ENCODE measurements around the gene RORB.

Gene RORB

GRCh38 chr9:74663439-74663838 is 166.3 kb downstream of the RORB start:
- Histone ChIP-seq H3K9ac (ENCODE audit: low read length) (no peak overlapping the region), H3K18ac (ENCODE audit: low read length) (no peak overlapping the region), H2BK15ac (replicated peaks; ENCODE audit: low read depth) (no peak overlapping the region), H4K5ac (ENCODE audit: low read length) (no peak overlapping the region), H2AK5ac (ENCODE audit: low read length) (no peak overlapping the region), H3K23ac (ENCODE audit: low read length) (no peak overlapping the region), H3K27ac (ENCODE audit: low read depth, low read length) (no peak overlapping the region), H3K56ac (ENCODE audit: low read length) (no peak overlapping the region), H2BK5ac (ENCODE audit: low read length) (no peak overlapping the region), H4K8ac (ENCODE audit: low read depth, low read length) (no peak overlapping the region), H2BK120ac (ENCODE audit: low read depth, low read length) (no peak overlapping the region), H3K79me1 (ENCODE audit: low read length) (no peaks in the 10 kb centered on the region), H3K4me1 (ENCODE audit: control insufficient read depth, low read depth, low read length) (no peaks in the 10 kb centered on the region), H3K36me3 (ENCODE audit: control insufficient read depth, insufficient read depth, low read length) (no peaks in the 10 kb centered on the region), H3K4ac (ENCODE audit: low read depth, low read length) (no peak overlapping the region), H3K4me2 (ENCODE audit: low read length) (no peak overlapping the region), H3K27me3 (ENCODE audit: insufficient read depth, low read length, poor library complexity) (no peaks in the 10 kb centered on the region), H3K4me3 (ENCODE audit: low read length) (no peak overlapping the region), H3K79me2 (ENCODE audit: control insufficient read depth, insufficient read depth, low read length) (no peaks in the 10 kb centered on the region)
- DNase-seq, result peak; percentile 8
- WGBS (ENCODE audit: extremely low coverage, insufficient coverage, low lambda C conversion rate), result no CpG with 5 or more reads among the region's 1 CpG

- Histone ChIP-seq H3K4ac (ENCODE audit: low read depth, low read length) (no peak overlapping the region), H3K4me1 (ENCODE audit: control insufficient read depth, low read depth, low read length) (peaks cover 2% of the 10 kb centered on the region), H3K9ac (ENCODE audit: low read length) (no peak overlapping the region), H3K79me2 (ENCODE audit: control insufficient read depth, insufficient read depth, low read length) (no peaks in the 10 kb centered on the region), H3K56ac (ENCODE audit: low read length) (no peak overlapping the region), H3K23ac (ENCODE audit: low read length) (no peak overlapping the region), H4K8ac (ENCODE audit: low read depth, low read length) (no peak overlapping the region), H3K27me3 (ENCODE audit: insufficient read depth, low read length, poor library complexity) (no peaks in the 10 kb centered on the region), H2BK15ac (replicated peaks; ENCODE audit: low read depth) (no peak overlapping the region), H2AK5ac (ENCODE audit: low read length) (no peak overlapping the region), H3K4me2 (ENCODE audit: low read length) (no peak overlapping the region), H3K4me3 (ENCODE audit: low read length) (no peak overlapping the region), H2BK120ac (ENCODE audit: low read depth, low read length) (no peak overlapping the region), H3K27ac (ENCODE audit: low read depth, low read length) (no peak overlapping the region), H3K36me3 (ENCODE audit: control insufficient read depth, insufficient read depth, low read length) (no peaks in the 10 kb centered on the region), H4K5ac (ENCODE audit: low read length) (no peak overlapping the region), H2BK5ac (ENCODE audit: low read length) (no peak overlapping the region), H3K79me1 (ENCODE audit: low read length) (no peaks in the 10 kb centered on the region), H3K18ac (ENCODE audit: low read length) (no peak overlapping the region)
- no CpG with 5 or more reads among the region's 4 CpGs for WGBS (ENCODE audit: extremely low coverage, insufficient coverage, low lambda C conversion rate)
- DNase-seq, result no peak
Measured at GRCh38 chr9:74666625-74667316, 169.6 kb downstream of the RORB start.

GRCh38 chr9:74672237-74672636 is 175.1 kb downstream of the RORB start:
- H4K8ac ChIP-seq (ENCODE audit: low read depth, low read length), result no peak overlapping the region
- no peak overlapping the region for H3K9ac ChIP-seq (ENCODE audit: low read length)
- no peaks in the 10 kb centered on the region for H3K27me3 ChIP-seq (ENCODE audit: insufficient read depth, low read length, poor library complexity)
- H3K4me1 ChIP-seq (ENCODE audit: control insufficient read depth, low read depth, low read length), result peaks cover 2% of the 10 kb centered on the region
- no peak overlapping the region for H3K56ac ChIP-seq (ENCODE audit: low read length)
- WGBS (ENCODE audit: extremely low coverage, insufficient coverage, low lambda C conversion rate), result no CpG with 5 or more reads among the region's 2 CpGs
- H2BK120ac ChIP-seq (ENCODE audit: low read depth, low read length), result no peak overlapping the region
- H2BK5ac ChIP-seq (ENCODE audit: low read length), result no peak overlapping the region
- no peak overlapping the region for H4K5ac ChIP-seq (ENCODE audit: low read length)
- no peaks in the 10 kb centered on the region for H3K79me2 ChIP-seq (ENCODE audit: control insufficient read depth, insufficient read depth, low read length)
- H3K18ac ChIP-seq (ENCODE audit: low read length), result no peak overlapping the region
- H2AK5ac ChIP-seq (ENCODE audit: low read length), result no peak overlapping the region
- no peak overlapping the region for H3K4me3 ChIP-seq (ENCODE audit: low read length)
- no peak overlapping the region for H3K27ac ChIP-seq (ENCODE audit: low read depth, low read length)
- peak; percentile 45 for DNase-seq
- H2BK15ac ChIP-seq (replicated peaks; ENCODE audit: low read depth), result no peak overlapping the region
- no peak overlapping the region for H3K4me2 ChIP-seq (ENCODE audit: low read length)
- no peak overlapping the region for H3K4ac ChIP-seq (ENCODE audit: low read depth, low read length)
- no peaks in the 10 kb centered on the region for H3K36me3 ChIP-seq (ENCODE audit: control insufficient read depth, insufficient read depth, low read length)
- no peak overlapping the region for H3K23ac ChIP-seq (ENCODE audit: low read length)
- no peaks in the 10 kb centered on the region for H3K79me1 ChIP-seq (ENCODE audit: low read length)

GRCh38 chr9:74674077-74674476 is 176.9 kb downstream of the RORB start:
- H3K27me3 ChIP-seq (ENCODE audit: insufficient read depth, low read length, poor library complexity), result no peaks in the 10 kb centered on the region
- H3K18ac ChIP-seq (ENCODE audit: low read length), result no peak overlapping the region
- peaks cover 2% of the 10 kb centered on the region for H3K4me1 ChIP-seq (ENCODE audit: control insufficient read depth, low read depth, low read length)
- H2BK5ac ChIP-seq (ENCODE audit: low read length), result no peak overlapping the region
- no peak overlapping the region for H3K4me2 ChIP-seq (ENCODE audit: low read length)
- no peak overlapping the region for H3K4ac ChIP-seq (ENCODE audit: low read depth, low read length)
- H3K4me3 ChIP-seq (ENCODE audit: low read length), result no peak overlapping the region
- no peak overlapping the region for H2AK5ac ChIP-seq (ENCODE audit: low read length)
- no peaks in the 10 kb centered on the region for H3K79me2 ChIP-seq (ENCODE audit: control insufficient read depth, insufficient read depth, low read length)
- no peak overlapping the region for H3K27ac ChIP-seq (ENCODE audit: low read depth, low read length)
- DNase-seq, result no peak
- no peak overlapping the region for H4K5ac ChIP-seq (ENCODE audit: low read length)
- no peak overlapping the region for H3K9ac ChIP-seq (ENCODE audit: low read length)
- no peak overlapping the region for H2BK120ac ChIP-seq (ENCODE audit: low read depth, low read length)
- WGBS (ENCODE audit: extremely low coverage, insufficient coverage, low lambda C conversion rate), result no CpG with 5 or more reads among the region's 6 CpGs
- H3K36me3 ChIP-seq (ENCODE audit: control insufficient read depth, insufficient read depth, low read length), result no peaks in the 10 kb centered on the region
- H3K23ac ChIP-seq (ENCODE audit: low read length), result no peak overlapping the region
- H3K79me1 ChIP-seq (ENCODE audit: low read length), result no peaks in the 10 kb centered on the region
- H4K8ac ChIP-seq (ENCODE audit: low read depth, low read length), result no peak overlapping the region
- no peak overlapping the region for H3K56ac ChIP-seq (ENCODE audit: low read length)
- H2BK15ac ChIP-seq (replicated peaks; ENCODE audit: low read depth), result no peak overlapping the region

- Histone ChIP-seq H3K4me1 (ENCODE audit: control insufficient read depth, low read depth, low read length) (no peaks in the 10 kb centered on the region), H3K79me1 (ENCODE audit: low read length) (no peaks in the 10 kb centered on the region), H3K9ac (ENCODE audit: low read length) (no peak overlapping the region), H3K18ac (ENCODE audit: low read length) (no peak overlapping the region), H2BK5ac (ENCODE audit: low read length) (no peak overlapping the region), H3K79me2 (ENCODE audit: control insufficient read depth, insufficient read depth, low read length) (no peaks in the 10 kb centered on the region), H3K36me3 (ENCODE audit: control insufficient read depth, insufficient read depth, low read length) (no peaks in the 10 kb centered on the region), H3K23ac (ENCODE audit: low read length) (no peak overlapping the region), H4K8ac (ENCODE audit: low read depth, low read length) (no peak overlapping the region), H3K27ac (ENCODE audit: low read depth, low read length) (no peak overlapping the region), H2AK5ac (ENCODE audit: low read length) (no peak overlapping the region), H2BK120ac (ENCODE audit: low read depth, low read length) (no peak overlapping the region), H3K27me3 (ENCODE audit: insufficient read depth, low read length, poor library complexity) (no peaks in the 10 kb centered on the region), H2BK15ac (replicated peaks; ENCODE audit: low read depth) (no peak overlapping the region), H3K56ac (ENCODE audit: low read length) (no peak overlapping the region), H3K4me2 (ENCODE audit: low read length) (no peak overlapping the region), H4K5ac (ENCODE audit: low read length) (no peak overlapping the region), H3K4me3 (ENCODE audit: low read length) (no peak overlapping the region), H3K4ac (ENCODE audit: low read depth, low read length) (no peak overlapping the region)
- no peak for DNase-seq
- WGBS (ENCODE audit: extremely low coverage, insufficient coverage, low lambda C conversion rate), result no CpG with 5 or more reads among the region's 3 CpGs
Measured at GRCh38 chr9:74681906-74682305, 184.8 kb downstream of the RORB start.

GRCh38 chr9:74683322-74683721 is 186.2 kb downstream of the RORB start:
- no peak overlapping the region for H2AK5ac ChIP-seq (ENCODE audit: low read length)
- H3K27ac ChIP-seq (ENCODE audit: low read depth, low read length), result no peak overlapping the region
- H4K5ac ChIP-seq (ENCODE audit: low read length), result no peak overlapping the region
- no peaks in the 10 kb centered on the region for H3K4me1 ChIP-seq (ENCODE audit: control insufficient read depth, low read depth, low read length)
- H3K4me3 ChIP-seq (ENCODE audit: low read length), result no peak overlapping the region
- H4K8ac ChIP-seq (ENCODE audit: low read depth, low read length), result no peak overlapping the region
- no peaks in the 10 kb centered on the region for H3K79me1 ChIP-seq (ENCODE audit: low read length)
- H3K18ac ChIP-seq (ENCODE audit: low read length), result no peak overlapping the region
- H3K36me3 ChIP-seq (ENCODE audit: control insufficient read depth, insufficient read depth, low read length), result no peaks in the 10 kb centered on the region
- no CpG with 5 or more reads among the region's 4 CpGs for WGBS (ENCODE audit: extremely low coverage, insufficient coverage, low lambda C conversion rate)
- H3K4me2 ChIP-seq (ENCODE audit: low read length), result no peak overlapping the region
- no peak overlapping the region for H2BK15ac ChIP-seq (replicated peaks; ENCODE audit: low read depth)
- H3K23ac ChIP-seq (ENCODE audit: low read length), result no peak overlapping the region
- H3K56ac ChIP-seq (ENCODE audit: low read length), result no peak overlapping the region
- no peaks in the 10 kb centered on the region for H3K27me3 ChIP-seq (ENCODE audit: insufficient read depth, low read length, poor library complexity)
- no peak for DNase-seq
- H2BK120ac ChIP-seq (ENCODE audit: low read depth, low read length), result no peak overlapping the region
- H2BK5ac ChIP-seq (ENCODE audit: low read length), result no peak overlapping the region
- H3K79me2 ChIP-seq (ENCODE audit: control insufficient read depth, insufficient read depth, low read length), result no peaks in the 10 kb centered on the region
- no peak overlapping the region for H3K4ac ChIP-seq (ENCODE audit: low read depth, low read length)
- H3K9ac ChIP-seq (ENCODE audit: low read length), result no peak overlapping the region
